Tibial artery (tissue), 4 donors: Measurements from ENCODE around the gene KDM4F.

Experiments
- DNase-seq, 2 donors: peaks; one replicate each; pipeline ENCODE4 v3.0.0-alpha.2; 2019
- H3K27ac ChIP-seq, 2 donors: fragments of 200-600 bp; sonication (generic) in 1 of 2; 1 replicate in 1 of 2; 2 replicates in 1 of 2; pipeline ENCODE4 v1.5.1; 2018 to 2019; ENCODE audit warnings: mild to moderate bottlenecking in 1 of 2
- H3K27me3 ChIP-seq, 2 donors: fragments of 200-600 bp; sonication (generic) in 1 of 2; one replicate each; pipeline versions ENCODE4 v1.5.1 to v1.6.0; 2016 to 2019
- H3K36me3 ChIP-seq, 3 donors: fragments of 200-600 bp; sonication (generic) in 2 of 3; one replicate each; pipeline ENCODE4 v1.5.1; 2016 to 2019; ENCODE audit warnings: mild to moderate bottlenecking in 2 of 3
- H3K4me1 ChIP-seq, 4 donors: fragments of 200-600 bp; sonication (generic) in 2 of 4; 1 replicate in 3 of 4; 2 replicates in 1 of 4; pipeline ENCODE4 v1.5.1; 2016 to 2019
- H3K4me3 ChIP-seq, 2 donors: fragments of 200-600 bp; sonication (generic) in 1 of 2; 1 replicate in 1 of 2; 2 replicates in 1 of 2; pipeline ENCODE4 v1.5.1; 2018 to 2019; ENCODE audit warnings: mild to moderate bottlenecking in 2 of 2
- H3K9me3 ChIP-seq, 3 donors: fragments of 200-600 bp; sonication (generic) in 1 of 3; one replicate each; pipeline ENCODE4 v1.5.1; 2016 to 2019
- CTCF ChIP-seq, 2 experiments: fragments of 200-600 bp in 1 of 2; fragments of 450-650 bp in 1 of 2; IDR thresholded peaks; one replicate each; pipeline ENCODE4 v1.5.1; 2017 to 2019; ENCODE audit warnings: antibody characterized with exemption in 2 of 2, mild to moderate bottlenecking in 1 of 2, moderate library complexity in 1 of 2
- intact Hi-C: fragments of 100-400 bp; cut with DNase I; formaldehyde crosslinking; loops from one replicate; pipeline ENCODE4 v1.15.0; 2023; ENCODE audit warnings: low total_unique reads

KDM4F gene

GRCh38 chr11:95092549-95093324 lies 43.5 kb downstream of the KDM4F start:
- H3K4me1 ChIP-seq: peaks cover 0 to 82% (median 57%) of the 10 kb centered on the region in 4 donors
- H3K27me3 ChIP-seq: no peaks in the 10 kb centered on the region
- H3K9me3 ChIP-seq: no peaks in the 10 kb centered on the region
- intact Hi-C loops: no loop called here
- TF ChIP-seq CTCF (IDR thresholded peaks at IDR 0.05): peak; percentile 31 to 44
- peak overlapping the region; percentile 15 to 97 for H3K27ac ChIP-seq
- no peaks in the 10 kb centered on the region for H3K36me3 ChIP-seq
- peak overlapping the region; percentile 7 to 91 for H3K4me3 ChIP-seq
- DNase-seq: no peak

DNA sequence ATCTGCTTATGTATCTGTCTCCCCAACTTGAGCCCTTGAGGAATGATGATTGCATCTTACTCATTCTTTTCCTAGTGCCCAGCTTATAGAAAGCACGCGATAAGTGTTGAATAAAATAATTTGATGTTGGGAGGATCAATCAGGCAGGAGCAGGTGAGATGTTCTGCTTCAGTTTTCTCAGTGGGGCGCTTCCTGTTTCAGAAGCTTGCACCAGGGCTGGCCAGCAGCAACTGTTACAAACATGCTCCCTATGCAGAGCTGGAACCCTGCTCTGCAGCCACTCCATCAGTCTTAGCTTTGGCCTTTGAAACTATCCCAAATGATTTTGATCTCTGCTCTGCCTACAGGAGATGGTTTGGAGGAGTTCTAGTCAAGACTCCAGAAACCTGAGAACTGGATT lies 44.3 kb downstream of the KDM4F start:
- H3K27me3 ChIP-seq: no peaks in the 10 kb centered on the region
- no peak overlapping the region for H3K4me3 ChIP-seq
- no peaks in the 10 kb centered on the region for H3K9me3 ChIP-seq
- TF ChIP-seq CTCF (IDR thresholded peaks at IDR 0.05): no peak
- intact Hi-C loops: no loop called here
- H3K36me3 ChIP-seq: no peaks in the 10 kb centered on the region
- DNase-seq: no peak
- peak overlapping the region in 1 of 2 donors; percentile 97 for H3K27ac ChIP-seq
- peaks cover 0 to 87% (median 57%) of the 10 kb centered on the region in 4 donors for H3K4me1 ChIP-seq

DNA sequence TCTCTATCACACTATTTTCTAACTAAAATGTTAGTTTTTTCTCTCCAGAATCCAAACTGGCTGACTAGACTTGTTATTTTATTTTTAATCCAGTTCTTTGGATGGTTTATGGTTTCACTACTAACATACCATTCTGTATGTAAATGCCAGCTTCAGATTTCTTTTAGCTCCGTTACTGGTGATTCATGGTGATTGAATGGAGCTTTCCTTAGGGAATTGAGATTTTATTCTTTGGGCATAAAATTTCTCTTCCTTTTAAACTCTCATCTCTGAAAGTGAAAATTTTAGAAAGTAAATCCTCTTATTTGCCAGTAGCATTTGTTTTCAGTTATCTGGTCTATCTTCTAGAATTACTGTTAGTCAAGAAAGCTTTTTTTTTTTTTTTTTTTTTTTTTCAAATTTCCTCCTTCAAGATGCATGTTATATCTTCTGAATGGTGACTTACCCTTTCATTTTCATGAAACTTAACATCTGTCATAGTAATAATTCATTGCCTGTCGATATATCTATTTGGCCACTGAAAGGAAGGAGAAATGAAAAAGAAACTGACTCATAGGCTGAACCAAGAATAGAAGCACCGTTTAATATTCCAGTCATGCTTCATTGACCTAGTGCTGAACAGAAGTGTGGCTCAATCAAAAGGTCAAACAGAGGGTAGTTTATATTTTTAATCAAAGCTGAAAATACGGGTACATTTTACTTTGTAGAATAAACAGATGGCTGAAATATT lies 46.8 kb downstream of the KDM4F start:
- H3K4me3 ChIP-seq: no peak overlapping the region
- DNase-seq: no peak

DNA sequence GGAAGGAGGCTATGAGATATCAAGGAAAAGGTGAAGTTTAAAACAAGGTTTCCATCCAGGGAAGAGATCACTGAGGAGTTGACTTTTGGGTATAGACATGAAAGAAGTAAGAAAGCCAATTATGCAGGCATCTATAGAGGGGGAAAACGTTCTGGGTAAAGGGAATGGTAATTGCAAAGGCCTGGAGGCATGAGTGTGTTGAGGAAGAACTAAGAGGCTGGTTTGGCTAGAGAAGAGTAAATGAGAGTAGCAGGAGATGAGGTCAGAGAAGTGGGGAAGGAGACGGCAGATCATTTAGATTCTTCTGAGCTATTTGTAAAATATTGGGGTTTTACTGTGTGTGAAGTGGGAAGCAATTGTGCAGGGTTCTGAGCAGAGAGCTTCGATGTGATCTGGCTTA lies 48.0 kb downstream of the KDM4F start:
- Histone ChIP-seq H3K27me3 (no peaks in the 10 kb centered on the region), H3K27ac (peak overlapping the region; percentile 33 to 62), H3K9me3 (no peaks in the 10 kb centered on the region), H3K4me3 (no peak overlapping the region), H3K36me3 (peaks cover 0 to 4% (median 0%) of the 10 kb centered on the region in 3 donors), H3K4me1 (peaks cover 0 to 85% (median 33%) of the 10 kb centered on the region in 4 donors)
- intact Hi-C loops: no loop called here
- no peak for TF ChIP-seq CTCF (IDR thresholded peaks at IDR 0.05)
- no peak for DNase-seq

More for the DNA sequence above, 46.8 kb downstream of the KDM4F start:
- Histone ChIP-seq H3K27ac (peak overlapping the region; percentile 33 to 62), H3K27me3 (no peaks in the 10 kb centered on the region), H3K4me1 (peaks cover 0 to 90% (median 44%) of the 10 kb centered on the region in 4 donors), H3K9me3 (no peaks in the 10 kb centered on the region), H3K36me3 (no peaks in the 10 kb centered on the region)
- intact Hi-C loops: no loop called here
- TF ChIP-seq CTCF (IDR thresholded peaks at IDR 0.05): no peak

GRCh38 chr11:95098826-95099225 lies 49.6 kb downstream of the KDM4F start:
- intact Hi-C loops: no loop called here
- H3K36me3 ChIP-seq: peaks cover 0 to 10% (median 0%) of the 10 kb centered on the region in 3 donors
- H3K27ac ChIP-seq: no peak overlapping the region
- H3K27me3 ChIP-seq: no peaks in the 10 kb centered on the region
- TF ChIP-seq CTCF (IDR thresholded peaks at IDR 0.05): no peak
- H3K4me1 ChIP-seq: peaks cover 0 to 72% (median 22%) of the 10 kb centered on the region in 4 donors
- no peak for DNase-seq
- no peak overlapping the region for H3K4me3 ChIP-seq
- no peaks in the 10 kb centered on the region for H3K9me3 ChIP-seq
